OCI-LY1 (cell line): Measurements from ENCODE around the gene ATG7.
A peak's percentile ranks its signal among the peaks of the same experiment; 100 is the strongest.

Source experiments
- H2AFZ ChIP-seq: fragments of 200-600 bp; sonication (generic), shearing (Covaris generic); 2 replicates; pipeline ENCODE4 v1.6.0; 2014; ENCODE audit warnings: antibody characterized with exemption, mild to moderate bottlenecking, low read length
- H3F3A ChIP-seq: fragments of 200-600 bp; sonication (generic), shearing (Covaris generic); 2 replicates; pipeline ENCODE4 v1.6.0; 2014; ENCODE audit warnings: mild to moderate bottlenecking, antibody characterized with exemption, low read length, moderate library complexity; ENCODE audit not compliant: insufficient read depth
- H3K27ac ChIP-seq: fragments of 200-600 bp; sonication (generic); 2 replicates; pipeline ENCODE4 v1.5.1; 2014; ENCODE audit warnings: low read length, mixed run types, mild to moderate bottlenecking, low read depth; ENCODE audit not compliant: poor library complexity, severe bottlenecking
- H3K27me3 ChIP-seq: fragments of 200-600 bp; sonication (generic); 2 replicates; pipeline ENCODE4 v1.6.0; 2014; ENCODE audit warnings: antibody characterized with exemption, mild to moderate bottlenecking, low read length, moderate library complexity; ENCODE audit not compliant: insufficient read depth
- H3K36me3 ChIP-seq: fragments of 200-600 bp; sonication (generic); 2 replicates; pipeline ENCODE4 v1.6.1; 2014; ENCODE audit warnings: mild to moderate bottlenecking, antibody characterized with exemption, low read length, moderate library complexity, mixed read lengths; ENCODE audit not compliant: insufficient read depth
- H3K4me1 ChIP-seq: fragments of 200-600 bp; sonication (generic); 2 replicates; pipeline ENCODE4 v1.5.1; 2014; ENCODE audit warnings: mild to moderate bottlenecking, low read length, moderate library complexity; ENCODE audit not compliant: insufficient read depth, severe bottlenecking
- H3K4me2 ChIP-seq: fragments of 200-600 bp; sonication (generic), shearing (Covaris generic); 2 replicates; pipeline ENCODE4 v1.6.1; 2014; ENCODE audit warnings: low read length
- H3K4me3 ChIP-seq: fragments of 200-600 bp; sonication (generic); 2 replicates; pipeline ENCODE4 v1.5.1; 2014; ENCODE audit warnings: low read length, low read depth, mild to moderate bottlenecking, mixed read lengths; ENCODE audit not compliant: poor library complexity, severe bottlenecking
- H3K79me2 ChIP-seq: fragments of 200-600 bp; shearing (Covaris generic); 2 replicates; pipeline ENCODE4 v1.6.1; 2016; ENCODE audit warnings: mixed run types, low read length, mixed read lengths; ENCODE audit not compliant: insufficient read depth
- H3K9ac ChIP-seq: fragments of 200-600 bp; sonication (generic), shearing (Covaris generic); 2 replicates; pipeline ENCODE4 v1.6.1; 2014; ENCODE audit warnings: mild to moderate bottlenecking, low read length, mixed read lengths
- H3K9me2 ChIP-seq: fragments of 200-600 bp; sonication (generic), shearing (Covaris generic); 2 replicates; pipeline ENCODE4 v1.6.1; 2014; ENCODE audit warnings: low read depth, mild to moderate bottlenecking, low read length, mixed read lengths
- H3K9me3 ChIP-seq: fragments of 200-600 bp; shearing (Covaris generic); 2 replicates; pipeline ENCODE4 v1.6.1; 2014; ENCODE audit warnings: low read length, mixed read lengths
- H4K20me1 ChIP-seq: fragments of 200-600 bp; sonication (generic), shearing (Covaris generic); 2 replicates; pipeline ENCODE4 v1.6.0; 2016; ENCODE audit warnings: mild to moderate bottlenecking, low read length; ENCODE audit not compliant: insufficient read depth
- CTCF ChIP-seq: fragments of 200-600 bp; sonication (generic), shearing (Covaris generic); IDR thresholded peaks from 2 replicates; pipeline ENCODE4 v1.5.1; 2017; ENCODE audit warnings: mild to moderate bottlenecking, antibody characterized with exemption, low read length, moderate library complexity, mixed read lengths
- EZH2 ChIP-seq: fragments of 200-600 bp; sonication (generic), shearing (Covaris generic); IDR thresholded peaks from 2 replicates; pipeline ENCODE4 v1.8.0; 2017; ENCODE audit warnings: borderline replicate concordance, mixed run types, mild to moderate bottlenecking, antibody characterized with exemption, low read length, moderate library complexity, mixed read lengths

The ATG7 gene

GRCh38 chr3:11574981-11575669 lies 302.9 kb downstream of the ATG7 start:
- H3F3A ChIP-seq, result no peaks in the 10 kb centered on the region
- no peaks in the 10 kb centered on the region for H4K20me1 ChIP-seq
- H3K4me2 ChIP-seq, result no peak overlapping the region
- peaks cover 27% of the 10 kb centered on the region for H3K4me1 ChIP-seq
- H3K27me3 ChIP-seq, result no peaks in the 10 kb centered on the region
- H3K4me3 ChIP-seq, result no peak overlapping the region
- peaks cover 28% of the 10 kb centered on the region for H3K79me2 ChIP-seq
- H3K27ac ChIP-seq, result no peak overlapping the region
- H3K9ac ChIP-seq, result no peak overlapping the region
- H3K9me3 ChIP-seq, result no peaks in the 10 kb centered on the region
- H3K9me2 ChIP-seq, result no peaks in the 10 kb centered on the region
- H3K36me3 ChIP-seq, result peaks cover 39% of the 10 kb centered on the region
- TF ChIP-seq EZH2 (no peak), CTCF (no peak)
- no peak overlapping the region for H2AFZ ChIP-seq

DNA sequence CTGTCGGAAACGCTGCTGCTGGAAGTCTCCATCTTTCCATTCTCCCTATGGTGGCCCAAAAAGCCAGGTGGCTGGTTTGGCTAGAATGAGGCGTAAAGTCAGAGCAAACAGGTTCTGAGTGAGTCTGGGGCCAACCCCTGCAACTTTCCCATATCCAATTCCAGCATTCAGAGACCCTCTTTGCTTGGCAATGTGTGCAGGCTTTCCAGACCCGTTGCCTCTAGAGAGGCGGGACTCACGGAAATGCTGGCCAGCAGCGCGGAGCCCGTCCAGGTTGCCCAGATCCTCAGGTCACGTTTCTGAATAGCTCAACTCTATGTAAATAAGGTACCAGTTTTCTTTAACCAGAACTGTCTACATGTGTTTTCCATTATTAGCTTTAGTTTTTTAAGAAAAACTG lies 303.5 kb downstream of the ATG7 start:
- Histone ChIP-seq H4K20me1 (no peaks in the 10 kb centered on the region), H3K27ac (peak overlapping the region; percentile 70), H3K4me3 (no peak overlapping the region)

GRCh38 chr3:11576453-11576852 lies 304.3 kb downstream of the ATG7 start:
- peaks cover 47% of the 10 kb centered on the region for H3K36me3 ChIP-seq
- H3K4me3 ChIP-seq, result no peak overlapping the region
- peaks cover 38% of the 10 kb centered on the region for H3K4me1 ChIP-seq
- no peak overlapping the region for H2AFZ ChIP-seq
- H3F3A ChIP-seq, result no peaks in the 10 kb centered on the region
- no peaks in the 10 kb centered on the region for H3K9me3 ChIP-seq
- no peaks in the 10 kb centered on the region for H4K20me1 ChIP-seq
- TF ChIP-seq CTCF, result no peak
- TF ChIP-seq EZH2, result no peak
- H3K9ac ChIP-seq, result peak overlapping the region; percentile 20; the same call in 1 of the 2 replicates
- H3K27ac ChIP-seq, result peak overlapping the region; percentile 70
- H3K79me2 ChIP-seq, result peaks cover 42% of the 10 kb centered on the region
- no peaks in the 10 kb centered on the region for H3K9me2 ChIP-seq
- H3K4me2 ChIP-seq, result peak overlapping the region; percentile 31; the same call in 1 of the 2 replicates
- no peaks in the 10 kb centered on the region for H3K27me3 ChIP-seq

More for the DNA sequence above, 303.5 kb downstream of the ATG7 start:
- H3K4me1 ChIP-seq, result peaks cover 30% of the 10 kb centered on the region
- no peaks in the 10 kb centered on the region for H3K9me2 ChIP-seq
- H3F3A ChIP-seq, result no peaks in the 10 kb centered on the region
- TF ChIP-seq CTCF (no peak), EZH2 (no peak)
- peaks cover 45% of the 10 kb centered on the region for H3K36me3 ChIP-seq
- no peak overlapping the region for H2AFZ ChIP-seq
- H3K27me3 ChIP-seq, result no peaks in the 10 kb centered on the region
- H3K79me2 ChIP-seq, result peaks cover 34% of the 10 kb centered on the region
- no peaks in the 10 kb centered on the region for H3K9me3 ChIP-seq
- no peak overlapping the region for H3K9ac ChIP-seq
- peak overlapping the region; percentile 31; the same call in 1 of the 2 replicates for H3K4me2 ChIP-seq
